HG02970 (cell line): ENCODE data around the gene UBE2V1.
"Not testable (repeated sequence)": the region's sequence is repeated elsewhere in the genome, so short reads cannot be mapped to it uniquely, and the experiment has no call there.

ENCODE experiments used
- ATAC-seq: cut with Tn5 transposase; IDR thresholded peaks from one replicate; pipeline ENCODE4 v1.9.1; 2021; ENCODE audit warnings: mild to moderate bottlenecking, moderate library complexity, moderate number of reproducible peaks; ENCODE audit not compliant: unreplicated experiment, low FRiP score

Gene UBE2V1

GRCh38 chr20:50118203-50118602 lies 5.3 kb upstream of the UBE2V1 start:
- no peak for ATAC-seq

DNA sequence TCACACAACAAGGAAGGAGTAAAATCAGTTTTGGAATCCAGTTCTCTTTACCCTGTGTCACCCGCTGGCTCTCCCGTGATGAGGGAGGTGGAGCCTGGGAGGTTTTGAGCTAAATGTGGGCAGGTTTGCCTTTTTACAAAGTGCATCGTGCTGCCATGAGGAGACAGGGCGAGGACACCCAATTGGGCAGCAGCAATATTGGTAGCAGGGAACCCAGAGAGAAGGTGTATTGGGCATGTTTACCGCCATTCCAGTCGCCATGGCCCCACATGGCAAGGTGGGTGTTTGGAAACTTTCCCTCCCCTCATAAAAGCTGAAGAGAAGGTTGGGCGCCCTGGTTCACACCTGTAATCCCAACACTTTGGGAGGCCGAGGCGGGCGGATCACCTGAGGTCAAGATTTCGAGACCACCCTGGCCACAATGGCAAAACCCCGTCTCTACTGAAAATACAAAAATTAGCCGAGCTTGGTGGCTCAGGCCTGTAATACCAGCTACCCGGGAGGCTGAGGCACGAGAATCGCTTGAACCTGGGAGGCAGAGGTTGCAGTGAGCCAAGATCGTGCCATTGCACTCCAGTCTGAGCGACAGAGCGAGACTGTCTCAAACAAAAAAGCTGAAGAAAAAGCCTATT lies 3.5 kb upstream of the UBE2V1 start:
- no peak for ATAC-seq

DNA sequence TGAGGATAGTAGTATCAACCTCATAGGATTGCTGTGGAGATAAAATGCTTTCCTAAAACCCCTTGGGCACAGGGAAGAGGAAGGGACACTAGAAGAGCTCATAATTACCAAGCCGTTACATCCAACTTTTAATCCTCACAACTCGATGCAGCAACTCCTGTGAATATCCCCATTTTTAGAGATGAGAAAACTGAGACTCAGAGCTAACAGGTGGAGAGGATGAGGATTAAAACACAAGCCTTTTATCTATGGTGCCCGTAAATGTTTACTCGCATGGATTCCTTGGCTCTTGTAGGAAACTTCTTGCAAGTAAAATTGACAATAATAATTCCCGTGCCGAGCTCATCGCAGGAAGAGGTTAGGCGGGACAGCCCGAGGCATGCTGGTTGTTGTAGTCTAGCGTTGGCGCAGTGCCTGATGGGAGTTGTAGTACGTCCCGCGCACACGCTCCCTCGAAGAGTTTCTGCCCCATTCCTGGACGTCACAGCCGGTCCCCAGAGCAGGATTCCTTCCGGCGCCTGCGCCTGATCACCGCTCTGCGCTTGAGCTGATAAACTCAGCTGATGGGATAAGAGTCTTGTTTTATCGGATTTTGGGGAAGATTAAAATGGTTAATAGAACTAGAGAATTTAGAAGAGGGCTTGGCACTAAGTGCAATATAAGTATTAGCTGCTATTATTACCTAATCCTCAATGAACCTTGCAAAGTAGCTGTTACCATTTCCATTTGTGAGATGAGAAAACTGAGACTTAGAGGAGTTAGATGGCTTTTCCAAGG lies 2.8 kb upstream of the UBE2V1 start:
- ATAC-seq, result peak; percentile 64

DNA sequence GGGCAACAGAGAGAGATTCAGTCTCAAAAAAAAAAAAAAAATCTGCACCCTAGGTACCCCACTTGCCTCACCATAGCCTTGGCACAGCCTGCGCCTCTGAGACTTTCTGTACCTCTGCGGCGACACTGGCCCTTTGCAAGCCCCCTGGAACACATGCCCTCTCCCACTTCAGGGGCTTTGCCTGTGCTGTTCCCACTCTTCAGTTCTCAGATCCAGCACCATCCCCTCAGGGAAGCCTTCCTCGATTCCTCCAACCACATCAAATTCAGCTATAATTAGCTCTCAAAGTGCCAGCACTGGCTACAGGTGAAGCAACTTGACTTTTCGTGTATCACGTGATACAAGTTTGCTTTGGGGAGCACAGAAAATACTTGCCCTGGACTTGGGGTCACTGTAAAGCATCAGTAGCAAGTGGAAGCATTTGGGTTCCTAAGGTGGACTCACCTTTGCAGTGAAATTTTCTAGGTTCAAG lies 2.1 kb upstream of the UBE2V1 start:
- no peak for ATAC-seq

- ATAC-seq, result no peak
Measured at GRCh38 chr20:50113420-50114224, 672 bp upstream of the UBE2V1 start.

GRCh38 chr20:50111829-50112495 lies 988 bp downstream of the UBE2V1 start:
- no peak for ATAC-seq

DNA sequence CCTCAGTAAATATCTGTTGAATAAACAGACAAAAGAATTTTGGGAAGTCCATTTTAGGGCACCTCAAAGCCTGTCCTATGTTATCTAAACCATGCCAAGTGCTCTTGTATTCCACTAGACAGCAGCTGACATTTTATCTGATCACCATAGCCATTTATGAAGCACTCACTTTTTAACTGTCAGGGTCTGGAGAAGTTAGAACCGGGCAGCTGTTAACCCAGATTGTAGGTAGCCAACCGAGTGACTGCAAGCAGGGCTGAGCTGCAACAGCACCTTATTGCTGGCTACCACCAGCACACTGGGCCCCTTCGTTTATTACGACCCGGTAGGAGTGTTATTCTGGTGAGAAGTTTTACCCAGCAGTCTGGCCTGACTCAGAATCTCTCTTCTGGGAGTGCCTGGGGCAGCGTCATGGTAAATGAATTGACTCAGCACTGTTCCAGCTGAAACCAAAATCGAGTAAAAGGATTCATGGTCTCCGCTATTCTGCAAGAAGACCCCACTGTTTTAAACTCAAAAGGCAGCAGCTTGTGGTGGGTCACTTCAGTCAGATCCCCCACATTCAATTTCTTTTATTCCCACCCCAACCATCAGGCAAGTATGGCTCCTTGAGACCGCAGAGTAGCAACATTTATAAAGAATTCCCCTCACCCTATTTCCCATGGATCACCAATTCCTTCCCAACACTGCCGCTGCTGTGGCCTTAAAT lies 1.7 kb downstream of the UBE2V1 start:
- no peak for ATAC-seq

GRCh38 chr20:50110141-50111047 lies 2.6 kb downstream of the UBE2V1 start:
- ATAC-seq, result no peak

DNA sequence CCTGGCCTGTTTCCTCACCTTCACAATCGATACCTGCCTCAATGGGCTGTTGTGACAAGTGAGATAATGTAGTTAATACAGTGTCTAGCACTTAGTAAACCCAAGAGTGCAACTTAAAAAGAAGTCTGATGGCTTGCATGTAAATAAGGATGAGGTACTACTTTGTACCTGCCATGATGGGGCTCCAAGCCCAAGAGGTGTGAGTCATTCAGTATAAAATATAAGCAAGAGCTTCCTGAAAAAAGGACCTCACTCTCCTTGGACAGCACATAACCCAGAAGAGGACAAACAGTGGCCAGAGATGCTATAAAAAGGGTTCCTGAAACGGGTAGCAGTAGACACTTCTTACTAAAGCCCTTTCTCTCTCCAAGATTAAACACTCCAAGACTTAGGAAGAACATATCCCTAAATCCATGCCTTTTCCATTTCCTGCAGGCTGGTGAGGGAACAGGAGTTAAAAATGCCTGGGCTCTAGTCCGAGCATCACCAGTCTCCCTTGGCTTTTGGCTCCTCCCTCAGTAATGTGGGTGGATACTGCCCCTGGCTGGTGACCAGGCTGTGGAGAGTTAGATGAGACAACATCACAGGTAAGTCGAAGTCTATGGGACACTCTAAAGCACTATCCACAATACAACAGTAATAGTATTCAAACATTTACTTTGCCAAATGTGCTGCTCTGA lies 4.3 kb downstream of the UBE2V1 start:
- no peak for ATAC-seq

DNA sequence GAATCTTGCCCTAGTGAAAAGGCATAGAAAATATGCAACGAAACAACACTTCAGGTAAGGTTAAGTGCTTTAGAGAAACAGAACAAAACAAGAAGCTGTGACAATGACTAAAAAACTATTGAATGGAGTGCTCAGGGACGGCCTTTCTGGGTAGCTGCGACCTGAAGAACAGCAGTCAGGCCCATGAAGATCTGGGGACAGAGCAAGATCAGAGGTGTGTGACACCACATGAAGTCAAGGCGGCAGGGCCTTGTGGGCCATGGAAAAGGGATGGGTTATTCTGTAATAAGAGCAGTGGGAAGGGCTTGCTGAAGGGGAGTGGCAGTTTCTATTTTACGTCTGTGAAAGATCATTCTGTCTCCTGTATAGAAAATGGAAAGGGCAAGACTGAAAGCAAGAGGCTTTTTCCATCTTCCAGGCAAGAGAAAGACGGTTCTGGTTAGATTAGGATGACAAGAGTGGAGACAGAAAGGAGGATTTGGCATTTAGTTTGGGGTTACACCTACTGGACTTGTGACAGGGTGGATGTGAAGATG lies 5.1 kb downstream of the UBE2V1 start:
- ATAC-seq, result no peak

GRCh38 chr20:50107086-50107660 lies 5.8 kb downstream of the UBE2V1 start:
- ATAC-seq, result no peak

- ATAC-seq, result not testable (repeated sequence)
Measured at GRCh38 chr20:50106669-50107068, 6.3 kb downstream of the UBE2V1 start.

DNA sequence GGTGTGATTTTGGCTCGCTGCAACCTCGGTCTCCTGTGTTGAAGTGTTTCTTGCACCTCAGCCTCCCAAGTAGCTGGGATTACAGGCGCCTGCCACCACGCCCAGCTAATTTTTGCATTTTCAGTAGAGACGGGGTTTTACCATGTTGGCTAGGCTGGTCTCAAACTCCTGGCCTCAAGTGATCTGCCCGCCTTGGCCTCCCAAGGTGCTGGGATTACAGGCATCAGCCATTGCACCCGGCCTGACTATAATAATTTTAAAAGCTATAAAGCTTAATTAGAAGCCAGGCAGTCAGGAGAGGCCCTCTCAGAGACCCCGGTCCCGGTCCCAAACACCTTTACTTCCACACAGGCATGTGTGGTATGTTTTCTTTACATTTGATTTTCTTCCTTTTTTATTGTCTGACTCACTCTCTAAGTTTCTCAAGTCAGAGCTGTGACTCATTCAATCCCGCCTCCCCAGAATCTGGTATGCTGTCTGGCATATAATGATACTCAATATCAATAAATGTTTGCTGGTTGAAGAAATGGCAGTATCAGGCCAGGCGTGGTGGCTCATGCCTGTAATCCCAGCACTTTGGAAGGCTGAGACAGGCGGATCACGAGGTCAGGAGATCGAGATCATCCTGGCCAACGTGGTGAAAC lies 9.4 kb downstream of the UBE2V1 start:
- not testable (repeated sequence) for ATAC-seq

GRCh38 chr20:50102551-50102950 lies 10.4 kb downstream of the UBE2V1 start:
- not testable (repeated sequence) for ATAC-seq

DNA sequence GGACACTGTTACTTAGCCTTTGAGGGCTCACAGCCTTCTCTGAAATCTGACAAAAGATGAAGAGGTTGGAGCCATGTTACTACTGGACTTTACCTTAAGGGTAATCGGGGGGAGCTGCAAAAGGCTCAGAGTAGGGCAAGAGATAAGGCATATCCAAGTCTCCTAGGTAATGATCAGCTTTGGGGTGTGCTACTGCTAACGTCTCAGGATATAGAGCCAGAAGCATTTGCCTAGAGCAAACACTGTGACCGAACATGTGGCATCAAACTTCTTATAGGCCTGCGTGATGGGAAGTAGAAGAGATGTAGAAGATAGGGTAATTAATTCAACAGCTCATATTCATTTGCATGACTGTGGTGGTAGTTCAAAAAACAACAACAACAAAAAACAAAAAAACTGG lies 11.1 kb downstream of the UBE2V1 start:
- no peak for ATAC-seq

DNA sequence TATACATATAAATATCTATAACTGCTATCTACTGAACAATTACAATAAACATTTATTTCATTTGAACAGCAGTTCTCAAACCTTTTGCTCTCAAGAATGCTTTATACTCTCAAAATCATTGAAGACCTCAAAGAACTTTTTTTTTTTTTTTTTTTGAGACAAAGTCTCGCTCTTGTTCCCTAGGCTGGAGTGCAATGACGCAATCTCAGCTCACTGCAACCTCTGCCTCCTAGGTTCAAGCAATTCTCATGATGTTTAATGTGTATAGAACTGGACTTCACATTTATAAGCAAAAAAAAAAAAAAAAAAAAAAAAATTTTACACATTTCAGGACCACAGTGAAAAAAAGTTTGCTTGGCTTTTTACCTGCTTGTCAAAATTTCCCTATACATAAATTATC lies 11.7 kb downstream of the UBE2V1 start:
- ATAC-seq, result no peak

GRCh38 chr20:50100552-50100951 lies 12.4 kb downstream of the UBE2V1 start:
- ATAC-seq, result no peak
